DMS53 (cell line): ENCODE data around the gene RAB26.

Source experiments
- DNase-seq: peaks from one replicate; lab custom pipeline; 2025; lab: John Stamatoyannopoulos, UW

Gene RAB26

DNA sequence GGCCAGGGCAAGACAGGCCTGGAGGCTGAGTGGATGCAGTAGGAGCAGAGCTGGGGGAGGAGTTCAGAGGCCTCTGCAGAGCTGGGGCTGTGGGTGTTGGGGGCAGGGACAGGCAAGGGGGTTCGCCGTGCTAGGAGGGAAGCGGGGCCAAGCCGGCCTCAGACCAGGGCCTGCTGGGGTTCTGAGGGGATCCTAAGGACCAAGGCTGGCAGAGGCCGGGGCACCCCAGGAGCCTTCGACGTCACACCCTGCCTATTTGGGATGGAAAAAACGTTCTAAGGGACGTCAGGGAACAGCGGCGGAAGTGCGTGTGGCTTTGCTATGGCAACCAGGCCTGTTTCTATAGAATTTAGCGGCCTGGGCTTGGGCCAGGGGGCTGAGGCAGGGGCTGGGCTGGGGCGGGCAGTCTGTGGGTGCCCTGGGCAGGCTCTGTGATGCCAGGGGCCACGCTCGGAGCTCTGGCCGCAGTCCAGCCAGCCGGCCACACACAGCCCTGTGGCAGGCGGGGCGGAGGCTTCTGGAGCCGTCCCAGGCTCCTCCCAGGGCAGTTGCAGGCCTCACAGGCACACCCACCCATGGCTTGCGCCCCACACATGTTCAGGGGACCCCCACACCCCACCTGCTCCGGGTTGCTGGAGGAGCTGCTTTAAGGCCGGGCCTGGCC, 10.9 kb downstream of the RAB26 start:
- DNase-seq: no peak

GRCh38 chr16:2160915-2161551, 12.6 kb downstream of the RAB26 start:
- no peak for DNase-seq

- no peak for DNase-seq
Measured at GRCh38 chr16:2161911-2162310, 13.5 kb downstream of the RAB26 start.

- no peak for DNase-seq
Measured at GRCh38 chr16:2162676-2163118, 14.3 kb downstream of the RAB26 start.

DNA sequence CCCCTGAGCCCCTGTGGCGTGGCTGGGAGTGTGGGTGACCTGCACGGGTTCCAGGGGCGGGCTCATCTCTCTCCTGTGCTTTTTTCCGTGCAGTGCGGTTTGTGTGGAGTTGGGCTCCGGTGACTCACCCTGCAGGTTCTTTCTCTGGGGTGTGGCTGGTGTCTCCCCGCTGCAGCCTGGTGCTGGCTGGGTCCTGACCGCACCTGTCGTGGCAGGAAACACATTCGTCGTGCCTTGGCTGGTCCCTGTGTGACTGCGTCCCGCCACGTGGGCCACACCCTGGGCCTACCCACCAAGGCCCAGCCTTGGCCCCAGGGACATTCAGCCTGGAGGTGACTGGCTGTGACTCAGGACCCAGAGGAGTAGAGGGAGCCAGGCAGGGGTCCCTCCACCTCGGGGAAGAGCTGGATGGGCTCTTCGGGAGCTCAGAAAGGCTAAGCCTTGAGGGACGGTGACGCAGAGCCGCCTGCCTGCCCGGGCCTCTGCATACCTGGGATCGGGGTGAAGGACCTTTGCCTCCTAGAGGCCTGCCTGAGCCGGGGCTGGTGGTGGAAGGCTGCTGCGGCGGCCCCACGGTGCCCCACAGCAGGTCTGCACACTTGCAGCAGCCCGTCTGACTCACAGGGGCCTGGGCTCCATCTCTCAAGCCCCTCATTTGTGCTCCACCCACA, 14.9 kb downstream of the RAB26 start:
- no peak for DNase-seq

DNA sequence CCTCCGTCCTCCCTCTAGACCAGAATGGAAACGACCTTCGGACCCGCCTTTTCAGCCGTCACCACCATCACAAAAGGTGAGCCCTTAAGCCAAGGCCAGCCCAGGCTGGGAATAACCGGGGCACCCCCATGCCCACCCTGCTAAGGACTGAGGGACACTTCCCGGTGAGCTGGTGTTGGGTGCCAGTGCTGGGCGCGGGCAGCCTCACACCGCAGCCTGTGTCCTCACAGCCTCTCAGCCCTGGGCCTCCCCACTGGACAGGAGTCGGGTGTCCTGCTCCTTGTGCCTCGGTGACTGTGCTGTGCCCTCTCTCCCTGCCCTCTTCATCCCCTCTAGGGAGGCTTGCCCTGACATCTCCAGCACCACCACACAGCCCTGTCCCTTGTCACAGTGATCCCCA, 17.4 kb downstream of the RAB26 start:
- DNase-seq: no peak

DNA sequence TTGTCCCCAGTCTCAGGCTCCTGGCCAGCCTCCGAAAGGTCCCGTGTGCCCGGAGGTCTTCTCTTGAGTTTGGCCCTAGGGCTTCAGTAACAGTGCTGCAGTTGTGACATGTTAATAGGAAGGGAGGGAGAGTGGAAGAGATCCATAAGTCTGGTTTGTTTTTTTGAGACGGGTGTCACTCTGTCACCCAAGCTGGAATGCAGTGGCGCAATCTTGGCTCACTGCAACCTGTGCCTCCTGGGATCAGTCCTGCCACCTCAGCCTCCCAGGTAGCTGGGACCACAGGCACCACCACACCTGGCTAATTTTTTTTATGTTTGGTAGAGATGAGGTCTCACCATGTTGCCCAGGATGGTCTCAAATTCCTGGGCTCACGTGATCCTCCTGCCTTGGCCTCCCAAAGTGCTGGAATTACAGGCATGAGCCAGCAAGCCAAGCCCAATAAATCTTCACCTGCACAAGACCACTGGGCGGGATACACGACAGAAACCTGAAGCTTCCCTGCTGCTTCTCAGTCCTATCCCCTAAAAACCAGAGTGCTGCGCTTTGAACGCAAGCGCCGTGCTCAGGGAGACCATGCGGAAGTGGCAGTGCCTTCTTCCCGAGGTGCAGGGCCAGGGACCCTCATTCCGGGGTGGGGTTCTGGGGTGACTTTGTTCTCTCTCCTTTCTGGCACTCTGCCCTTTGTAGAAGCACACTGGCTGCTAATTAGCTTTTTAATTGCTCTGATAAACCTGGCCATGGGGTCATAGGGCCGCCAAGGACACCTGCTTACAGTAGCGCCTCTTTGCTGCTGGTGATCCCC, 18.0 kb downstream of the RAB26 start:
- no peak for DNase-seq

- DNase-seq: no peak
Measured at GRCh38 chr16:2167068-2167638, 18.7 kb downstream of the RAB26 start.

DNA sequence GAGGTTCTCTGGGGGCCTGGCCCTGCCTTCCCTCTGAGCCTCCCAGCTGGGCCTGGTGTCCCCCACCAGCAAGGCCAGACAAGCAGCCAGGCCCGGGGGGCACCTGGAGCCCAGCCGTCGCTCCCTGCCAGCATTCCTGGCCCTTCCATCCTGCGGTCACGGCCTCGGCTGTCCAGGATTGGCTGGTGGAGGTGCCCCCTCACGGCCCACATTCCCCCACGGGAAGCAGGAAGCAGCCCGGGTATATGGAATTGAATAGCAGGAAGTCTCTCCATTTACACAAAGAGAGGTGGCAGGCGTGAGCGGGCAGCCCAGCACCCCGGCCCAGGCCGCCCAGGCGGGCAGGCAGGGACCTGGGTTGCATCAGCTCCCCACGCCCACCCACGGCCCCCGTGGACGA, 21.7 kb downstream of the RAB26 start:
- DNase-seq: no peak

- no peak for DNase-seq
Measured at GRCh38 chr16:2170587-2171435, 22.4 kb downstream of the RAB26 start.

- no peak for DNase-seq
Measured at GRCh38 chr16:2171601-2172178, 23.3 kb downstream of the RAB26 start.

DNA sequence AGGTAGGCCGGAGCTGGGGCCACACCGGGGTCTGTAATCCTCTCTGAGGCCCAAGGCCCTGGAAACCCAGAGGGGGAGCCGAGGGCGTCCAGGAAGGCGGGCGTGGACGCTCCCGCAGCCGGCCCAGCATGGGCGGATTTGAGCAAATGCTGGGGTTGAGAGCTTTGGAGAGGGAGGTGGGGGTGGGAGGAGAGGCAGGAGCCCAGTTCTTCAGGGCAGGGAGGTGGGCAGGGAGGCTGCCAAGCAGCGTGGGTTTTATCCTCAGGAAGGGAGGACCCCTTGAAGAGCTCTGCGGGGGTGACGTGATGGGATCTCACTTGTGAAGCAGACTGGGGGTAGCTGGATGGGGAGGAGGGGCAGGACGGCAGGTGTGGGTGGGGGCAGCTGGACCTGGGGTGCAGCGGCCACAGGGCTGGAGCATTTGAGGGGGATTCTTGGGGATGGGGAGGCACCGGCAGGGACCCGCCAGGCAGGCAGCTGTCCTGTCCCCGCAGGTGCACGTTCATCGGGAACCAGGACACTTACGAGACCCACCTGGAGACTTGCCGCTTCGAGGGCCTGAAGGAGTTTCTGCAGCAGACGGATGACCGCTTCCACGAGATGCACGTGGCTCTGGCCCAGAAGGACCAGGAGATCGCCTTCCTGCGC, 24.4 kb downstream of the RAB26 start:
- DNase-seq: no peak

- DNase-seq: no peak
Measured at GRCh38 chr16:2173366-2173765, 24.9 kb downstream of the RAB26 start.

- no peak for DNase-seq
Measured at GRCh38 chr16:2173916-2174315, 25.5 kb downstream of the RAB26 start.

DNA sequence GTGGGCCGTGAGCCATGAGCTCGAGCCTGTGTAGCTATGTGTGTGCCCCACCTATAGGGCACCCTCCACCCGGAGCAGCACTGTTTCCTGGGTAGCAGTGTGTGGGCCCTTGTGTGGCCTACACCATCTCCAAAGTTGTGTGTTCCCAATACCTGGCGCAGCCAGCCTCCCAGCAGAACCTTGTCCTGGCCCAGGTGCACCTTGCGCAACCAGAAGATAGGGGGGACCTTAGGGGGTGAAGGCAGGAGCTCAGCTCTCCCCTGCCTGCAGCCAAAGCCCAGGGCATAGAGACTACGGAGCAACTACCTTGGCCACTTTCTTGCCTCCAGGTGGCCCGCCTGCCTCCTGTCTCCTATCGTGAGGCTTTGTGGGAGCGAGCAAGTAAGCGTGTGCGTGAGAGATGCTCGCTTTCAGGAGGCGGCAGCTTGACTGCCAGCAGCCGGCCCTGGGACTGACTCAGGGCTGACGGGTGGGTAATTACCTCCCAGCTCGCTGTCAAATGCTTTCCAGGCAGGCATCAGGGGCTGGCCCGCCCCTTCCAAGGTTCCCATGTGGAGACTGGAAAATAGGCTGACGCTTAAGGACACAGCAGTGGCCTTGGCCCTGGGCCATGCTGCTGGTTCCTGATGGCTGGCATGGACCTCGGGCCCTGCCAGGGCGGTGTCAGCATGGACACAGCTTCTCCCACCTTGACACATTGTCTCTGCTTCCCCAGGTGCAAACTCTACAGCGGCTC, 26.1 kb downstream of the RAB26 start:
- no peak for DNase-seq

GRCh38 chr16:2175454-2175853, 27.0 kb downstream of the RAB26 start:
- no peak for DNase-seq

- no peak for DNase-seq
Measured at GRCh38 chr16:2176047-2176446, 27.6 kb downstream of the RAB26 start.

- DNase-seq: no peak
Measured at GRCh38 chr16:2177101-2177500, 28.7 kb downstream of the RAB26 start.

DNA sequence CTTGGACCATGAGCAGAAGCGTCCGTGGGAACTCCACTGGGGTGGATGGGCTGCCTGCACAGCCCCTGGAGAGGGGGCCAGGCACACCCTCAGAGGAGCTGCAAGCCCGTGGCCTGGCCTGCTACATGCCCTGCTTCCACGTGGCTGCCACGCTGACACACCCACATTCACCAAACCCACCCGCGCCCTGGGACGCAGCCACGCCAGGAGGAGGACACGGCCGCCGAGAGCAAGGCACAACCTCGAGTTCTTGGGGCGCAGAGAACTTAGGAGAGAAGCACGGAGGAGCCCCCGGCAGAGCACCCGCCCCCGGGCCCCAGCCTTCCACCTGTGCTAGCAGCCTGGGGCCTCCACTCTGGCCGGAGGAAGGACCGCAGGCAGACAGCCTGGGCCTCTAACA, 29.1 kb downstream of the RAB26 start:
- no peak for DNase-seq
